IMR-90 (cell line): ENCODE data around the gene CDKAL1.

Experiments
- BHLHE40 ChIP-seq: fragments of 150-350 bp; IDR thresholded peaks from 2 replicates; pipeline ENCODE4 v1.6.1; 2016; ENCODE audit warnings: mild to moderate bottlenecking, low read depth, low read length
- CEBPB ChIP-seq: IDR thresholded peaks from 2 replicates; pipeline ENCODE4 v1.6.1; 2012; ENCODE audit warnings: low read depth, low read length, improper control_type of control experiment
- CHD1 ChIP-seq: IDR thresholded peaks from 2 replicates; pipeline ENCODE4 v1.6.1; 2012; ENCODE audit warnings: low read depth, low read length, improper control_type of control experiment
- MAFK ChIP-seq: IDR thresholded peaks from 2 replicates; pipeline ENCODE4 v1.6.1; 2012; ENCODE audit warnings: low read depth, low read length, improper control_type of control experiment
- MXI1 ChIP-seq: IDR thresholded peaks from 2 replicates; pipeline ENCODE4 v1.6.1; 2012; ENCODE audit warnings: low read depth, mild to moderate bottlenecking, low read length, moderate library complexity, borderline replicate concordance
- NFE2L2 ChIP-seq: fragments of 150-350 bp; IDR thresholded peaks from 2 replicates; pipeline ENCODE4 v1.6.1; 2016; ENCODE audit warnings: low read depth, mild to moderate bottlenecking, low read length
- POLR2A ChIP-seq: IDR thresholded peaks from 2 replicates; pipeline ENCODE4 v1.6.1; 2012; ENCODE audit warnings: mild to moderate bottlenecking, low read depth, low read length
- RAD21 ChIP-seq: IDR thresholded peaks from 2 replicates; pipeline ENCODE4 v1.6.1; 2012; ENCODE audit warnings: low read length, improper control_type of control experiment
- RCOR1 ChIP-seq: IDR thresholded peaks from 2 replicates; pipeline ENCODE4 v1.6.1; 2012; ENCODE audit warnings: mild to moderate bottlenecking, low read length, improper control_type of control experiment; ENCODE audit not compliant: insufficient replicate concordance
- RFX5 ChIP-seq: IDR thresholded peaks from 2 replicates; pipeline ENCODE4 v1.8.0; 2012; ENCODE audit warnings: low read depth, mild to moderate bottlenecking, low read length, moderate library complexity
- SMC3 ChIP-seq: fragments of 150-350 bp; IDR thresholded peaks from 2 replicates; pipeline ENCODE4 v1.6.1; 2016; ENCODE audit warnings: low read depth, mild to moderate bottlenecking, antibody characterized with exemption, low read length, moderate library complexity
- TF ChIP-seq, protein P1 (sequence below): conservative IDR thresholded peaks from 2 replicates; pipeline ENCODE4 v1.5.1; 2012; ENCODE audit warnings: mild to moderate bottlenecking, low read depth, low read length, improper control_type of control experiment
- TF ChIP-seq, protein P2 (sequence below): fragments of 150-350 bp; IDR thresholded peaks from 2 replicates; pipeline ENCODE4 v1.6.1; 2016; ENCODE audit warnings: low read depth, mild to moderate bottlenecking, low read length, moderate library complexity, borderline replicate concordance
- TF ChIP-seq, protein P3 (sequence below): fragments of 150-350 bp; IDR thresholded peaks from 2 replicates; pipeline ENCODE4 v1.6.1; 2017; ENCODE audit warnings: mild to moderate bottlenecking, antibody characterized with exemption, low read length, low read depth

DNA sequence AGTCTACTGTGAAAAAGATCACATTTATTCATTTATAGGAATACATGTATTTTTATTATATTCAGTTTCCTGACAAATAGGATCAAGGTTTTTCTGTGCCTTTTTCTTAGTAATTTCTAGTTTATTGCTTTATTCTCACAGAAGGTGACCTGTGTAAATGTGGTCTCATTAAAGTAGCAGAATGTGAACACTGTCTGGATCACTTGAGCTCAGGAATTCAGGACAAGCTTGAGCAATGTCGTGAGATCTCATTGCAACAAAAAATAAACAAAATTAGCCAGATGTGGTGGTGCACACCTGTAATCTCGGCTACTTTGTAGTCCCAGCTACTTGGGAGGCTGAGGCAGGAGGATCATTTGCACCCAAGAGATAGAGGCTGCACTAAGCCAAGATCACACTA lies 516.7 kb downstream of the CDKAL1 start:
- no peak for TF ChIP-seq RCOR1
- TF ChIP-seq, protein P1, sequence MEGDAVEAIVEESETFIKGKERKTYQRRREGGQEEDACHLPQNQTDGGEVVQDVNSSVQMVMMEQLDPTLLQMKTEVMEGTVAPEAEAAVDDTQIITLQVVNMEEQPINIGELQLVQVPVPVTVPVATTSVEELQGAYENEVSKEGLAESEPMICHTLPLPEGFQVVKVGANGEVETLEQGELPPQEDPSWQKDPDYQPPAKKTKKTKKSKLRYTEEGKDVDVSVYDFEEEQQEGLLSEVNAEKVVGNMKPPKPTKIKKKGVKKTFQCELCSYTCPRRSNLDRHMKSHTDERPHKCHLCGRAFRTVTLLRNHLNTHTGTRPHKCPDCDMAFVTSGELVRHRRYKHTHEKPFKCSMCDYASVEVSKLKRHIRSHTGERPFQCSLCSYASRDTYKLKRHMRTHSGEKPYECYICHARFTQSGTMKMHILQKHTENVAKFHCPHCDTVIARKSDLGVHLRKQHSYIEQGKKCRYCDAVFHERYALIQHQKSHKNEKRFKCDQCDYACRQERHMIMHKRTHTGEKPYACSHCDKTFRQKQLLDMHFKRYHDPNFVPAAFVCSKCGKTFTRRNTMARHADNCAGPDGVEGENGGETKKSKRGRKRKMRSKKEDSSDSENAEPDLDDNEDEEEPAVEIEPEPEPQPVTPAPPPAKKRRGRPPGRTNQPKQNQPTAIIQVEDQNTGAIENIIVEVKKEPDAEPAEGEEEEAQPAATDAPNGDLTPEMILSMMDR, result no peak
- TF ChIP-seq POLR2A, result no peak
- no peak for TF ChIP-seq NFE2L2
- TF ChIP-seq RFX5, result no peak
- TF ChIP-seq CHD1, result no peak
- no peak for TF ChIP-seq SMC3
- TF ChIP-seq MXI1, result no peak
- TF ChIP-seq, protein P2, sequence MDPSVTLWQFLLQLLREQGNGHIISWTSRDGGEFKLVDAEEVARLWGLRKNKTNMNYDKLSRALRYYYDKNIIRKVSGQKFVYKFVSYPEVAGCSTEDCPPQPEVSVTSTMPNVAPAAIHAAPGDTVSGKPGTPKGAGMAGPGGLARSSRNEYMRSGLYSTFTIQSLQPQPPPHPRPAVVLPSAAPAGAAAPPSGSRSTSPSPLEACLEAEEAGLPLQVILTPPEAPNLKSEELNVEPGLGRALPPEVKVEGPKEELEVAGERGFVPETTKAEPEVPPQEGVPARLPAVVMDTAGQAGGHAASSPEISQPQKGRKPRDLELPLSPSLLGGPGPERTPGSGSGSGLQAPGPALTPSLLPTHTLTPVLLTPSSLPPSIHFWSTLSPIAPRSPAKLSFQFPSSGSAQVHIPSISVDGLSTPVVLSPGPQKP, result no peak
- no peak for TF ChIP-seq MAFK
- TF ChIP-seq, protein P3, sequence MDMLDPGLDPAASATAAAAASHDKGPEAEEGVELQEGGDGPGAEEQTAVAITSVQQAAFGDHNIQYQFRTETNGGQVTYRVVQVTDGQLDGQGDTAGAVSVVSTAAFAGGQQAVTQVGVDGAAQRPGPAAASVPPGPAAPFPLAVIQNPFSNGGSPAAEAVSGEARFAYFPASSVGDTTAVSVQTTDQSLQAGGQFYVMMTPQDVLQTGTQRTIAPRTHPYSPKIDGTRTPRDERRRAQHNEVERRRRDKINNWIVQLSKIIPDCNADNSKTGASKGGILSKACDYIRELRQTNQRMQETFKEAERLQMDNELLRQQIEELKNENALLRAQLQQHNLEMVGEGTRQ, result no peak
- no peak for TF ChIP-seq RAD21
- no peak for TF ChIP-seq CEBPB
- no peak for TF ChIP-seq BHLHE40
